ENCODE results near the gene NR1H2. TPM values are rescaled to one million over a fixed set of nuclear protein-coding genes. Genes with fewer than 3 reads are reported as not detected.
A peak's percentile ranks its signal among the peaks of the same experiment; 100 is the strongest.

The NR1H2 gene
- total and polyA plus RNA-seq, 10 of the 15 experiments (the other 5 are each of a cell fraction or from before 2014, with no cell fraction given), result 0.05 to 54.2 (median 35.1) TPM

DNA sequence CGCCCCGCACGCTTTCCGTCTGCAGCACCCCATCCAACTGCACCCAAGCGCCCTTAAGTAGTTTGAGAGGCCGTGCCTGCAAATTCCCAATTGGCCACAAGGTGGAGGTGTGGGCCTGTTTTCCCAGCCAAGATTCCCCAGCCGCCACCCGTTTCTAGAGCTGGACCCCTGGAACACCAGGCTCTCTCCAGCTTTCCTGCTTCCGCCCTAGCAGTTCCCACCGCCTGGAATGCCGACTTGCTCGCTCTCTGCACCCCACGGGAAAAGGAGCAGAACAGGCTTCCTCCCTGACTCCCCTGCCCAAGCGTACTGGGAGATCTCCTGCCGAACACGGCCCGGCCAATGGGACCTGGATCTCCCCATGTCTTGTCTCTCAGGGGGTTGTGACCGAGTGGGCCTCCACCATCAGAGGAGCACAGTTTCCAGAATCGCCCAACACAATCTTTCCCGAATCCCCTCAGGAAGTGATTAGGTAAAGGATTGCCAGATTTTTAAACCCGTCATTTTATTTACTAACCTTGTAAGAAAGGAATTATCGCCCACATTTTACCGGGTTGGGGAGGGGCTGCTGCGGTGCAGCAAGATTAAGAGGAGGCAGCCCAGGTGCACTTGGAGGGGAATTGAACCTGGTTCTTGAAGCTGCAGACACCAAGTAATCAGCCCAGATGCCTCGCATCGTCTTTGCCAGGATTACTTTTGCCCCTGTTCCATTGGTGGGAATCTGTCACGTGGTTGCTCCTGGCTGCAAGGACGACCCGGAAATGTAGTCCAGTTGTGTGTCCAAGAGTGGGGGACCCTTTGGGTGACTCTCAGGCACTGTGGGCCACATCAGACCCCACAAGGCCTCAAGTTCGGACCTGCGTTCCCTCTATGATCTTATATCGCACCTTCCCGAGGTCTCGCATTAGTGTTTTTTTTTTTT, 7.3 kb upstream of the NR1H2 start (continued):
- TF ChIP-seq, protein P1, sequence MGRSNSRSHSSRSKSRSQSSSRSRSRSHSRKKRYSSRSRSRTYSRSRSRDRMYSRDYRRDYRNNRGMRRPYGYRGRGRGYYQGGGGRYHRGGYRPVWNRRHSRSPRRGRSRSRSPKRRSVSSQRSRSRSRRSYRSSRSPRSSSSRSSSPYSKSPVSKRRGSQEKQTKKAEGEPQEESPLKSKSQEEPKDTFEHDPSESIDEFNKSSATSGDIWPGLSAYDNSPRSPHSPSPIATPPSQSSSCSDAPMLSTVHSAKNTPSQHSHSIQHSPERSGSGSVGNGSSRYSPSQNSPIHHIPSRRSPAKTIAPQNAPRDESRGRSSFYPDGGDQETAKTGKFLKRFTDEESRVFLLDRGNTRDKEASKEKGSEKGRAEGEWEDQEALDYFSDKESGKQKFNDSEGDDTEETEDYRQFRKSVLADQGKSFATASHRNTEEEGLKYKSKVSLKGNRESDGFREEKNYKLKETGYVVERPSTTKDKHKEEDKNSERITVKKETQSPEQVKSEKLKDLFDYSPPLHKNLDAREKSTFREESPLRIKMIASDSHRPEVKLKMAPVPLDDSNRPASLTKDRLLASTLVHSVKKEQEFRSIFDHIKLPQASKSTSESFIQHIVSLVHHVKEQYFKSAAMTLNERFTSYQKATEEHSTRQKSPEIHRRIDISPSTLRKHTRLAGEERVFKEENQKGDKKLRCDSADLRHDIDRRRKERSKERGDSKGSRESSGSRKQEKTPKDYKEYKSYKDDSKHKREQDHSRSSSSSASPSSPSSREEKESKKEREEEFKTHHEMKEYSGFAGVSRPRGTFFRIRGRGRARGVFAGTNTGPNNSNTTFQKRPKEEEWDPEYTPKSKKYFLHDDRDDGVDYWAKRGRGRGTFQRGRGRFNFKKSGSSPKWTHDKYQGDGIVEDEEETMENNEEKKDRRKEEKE (IDR thresholded peaks at IDR 0.05), result no peak
- TF ChIP-seq, protein P2, sequence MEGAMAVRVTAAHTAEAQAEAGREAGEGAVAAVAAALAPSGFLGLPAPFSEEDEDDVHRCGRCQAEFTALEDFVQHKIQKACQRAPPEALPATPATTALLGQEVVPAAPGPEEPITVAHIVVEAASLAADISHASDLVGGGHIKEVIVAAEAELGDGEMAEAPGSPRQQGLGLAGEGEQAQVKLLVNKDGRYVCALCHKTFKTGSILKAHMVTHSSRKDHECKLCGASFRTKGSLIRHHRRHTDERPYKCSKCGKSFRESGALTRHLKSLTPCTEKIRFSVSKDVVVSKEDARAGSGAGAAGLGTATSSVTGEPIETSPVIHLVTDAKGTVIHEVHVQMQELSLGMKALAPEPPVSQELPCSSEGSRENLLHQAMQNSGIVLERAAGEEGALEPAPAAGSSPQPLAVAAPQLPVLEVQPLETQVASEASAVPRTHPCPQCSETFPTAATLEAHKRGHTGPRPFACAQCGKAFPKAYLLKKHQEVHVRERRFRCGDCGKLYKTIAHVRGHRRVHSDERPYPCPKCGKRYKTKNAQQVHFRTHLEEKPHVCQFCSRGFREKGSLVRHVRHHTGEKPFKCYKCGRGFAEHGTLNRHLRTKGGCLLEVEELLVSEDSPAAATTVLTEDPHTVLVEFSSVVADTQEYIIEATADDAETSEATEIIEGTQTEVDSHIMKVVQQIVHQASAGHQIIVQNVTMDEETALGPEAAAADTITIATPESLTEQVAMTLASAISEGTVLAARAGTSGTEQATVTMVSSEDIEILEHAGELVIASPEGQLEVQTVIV (IDR thresholded peaks at IDR 0.05; ENCODE audit: borderline replicate concordance, partially characterized antibody), result peak; percentile 28
- TF ChIP-seq RAD51 (IDR thresholded peaks at IDR 0.05), result peak; percentile 98
- TF ChIP-seq STAT3 (IDR thresholded peaks at IDR 0.05; ENCODE audit: low read depth, low read length), result no peak
- 0 out of 2 replicates have a peak, but pooled peaks have one; percentile 58 for TF ChIP-seq RB1 (IDR thresholded peaks at IDR 0.05; ENCODE audit: borderline replicate concordance)
- TF ChIP-seq IRF4 (IDR thresholded peaks at IDR 0.05; ENCODE audit: low read depth, low read length), result no peak
- peak; percentile 85 for TF ChIP-seq SMARCA5 (IDR thresholded peaks at IDR 0.05)
- TF ChIP-seq, protein P3, sequence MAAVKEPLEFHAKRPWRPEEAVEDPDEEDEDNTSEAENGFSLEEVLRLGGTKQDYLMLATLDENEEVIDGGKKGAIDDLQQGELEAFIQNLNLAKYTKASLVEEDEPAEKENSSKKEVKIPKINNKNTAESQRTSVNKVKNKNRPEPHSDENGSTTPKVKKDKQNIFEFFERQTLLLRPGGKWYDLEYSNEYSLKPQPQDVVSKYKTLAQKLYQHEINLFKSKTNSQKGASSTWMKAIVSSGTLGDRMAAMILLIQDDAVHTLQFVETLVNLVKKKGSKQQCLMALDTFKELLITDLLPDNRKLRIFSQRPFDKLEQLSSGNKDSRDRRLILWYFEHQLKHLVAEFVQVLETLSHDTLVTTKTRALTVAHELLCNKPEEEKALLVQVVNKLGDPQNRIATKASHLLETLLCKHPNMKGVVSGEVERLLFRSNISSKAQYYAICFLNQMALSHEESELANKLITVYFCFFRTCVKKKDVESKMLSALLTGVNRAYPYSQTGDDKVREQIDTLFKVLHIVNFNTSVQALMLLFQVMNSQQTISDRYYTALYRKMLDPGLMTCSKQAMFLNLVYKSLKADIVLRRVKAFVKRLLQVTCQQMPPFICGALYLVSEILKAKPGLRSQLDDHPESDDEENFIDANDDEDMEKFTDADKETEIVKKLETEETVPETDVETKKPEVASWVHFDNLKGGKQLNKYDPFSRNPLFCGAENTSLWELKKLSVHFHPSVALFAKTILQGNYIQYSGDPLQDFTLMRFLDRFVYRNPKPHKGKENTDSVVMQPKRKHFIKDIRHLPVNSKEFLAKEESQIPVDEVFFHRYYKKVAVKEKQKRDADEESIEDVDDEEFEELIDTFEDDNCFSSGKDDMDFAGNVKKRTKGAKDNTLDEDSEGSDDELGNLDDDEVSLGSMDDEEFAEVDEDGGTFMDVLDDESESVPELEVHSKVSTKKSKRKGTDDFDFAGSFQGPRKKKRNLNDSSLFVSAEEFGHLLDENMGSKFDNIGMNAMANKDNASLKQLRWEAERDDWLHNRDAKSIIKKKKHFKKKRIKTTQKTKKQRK (IDR thresholded peaks at IDR 0.05; ENCODE audit: low read depth, low read length), result no peak
- TF ChIP-seq, protein P4, sequence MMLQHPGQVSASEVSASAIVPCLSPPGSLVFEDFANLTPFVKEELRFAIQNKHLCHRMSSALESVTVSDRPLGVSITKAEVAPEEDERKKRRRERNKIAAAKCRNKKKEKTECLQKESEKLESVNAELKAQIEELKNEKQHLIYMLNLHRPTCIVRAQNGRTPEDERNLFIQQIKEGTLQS (IDR thresholded peaks at IDR 0.05; ENCODE audit: borderline replicate concordance, extremely low read depth, low read depth, low read length), result 0 out of 2 replicates have a peak, but pooled peaks have one; percentile 46
- no peak for TF ChIP-seq NR2F1 (conservative IDR thresholded peaks at IDR 0.05)
- TF ChIP-seq, protein P5, sequence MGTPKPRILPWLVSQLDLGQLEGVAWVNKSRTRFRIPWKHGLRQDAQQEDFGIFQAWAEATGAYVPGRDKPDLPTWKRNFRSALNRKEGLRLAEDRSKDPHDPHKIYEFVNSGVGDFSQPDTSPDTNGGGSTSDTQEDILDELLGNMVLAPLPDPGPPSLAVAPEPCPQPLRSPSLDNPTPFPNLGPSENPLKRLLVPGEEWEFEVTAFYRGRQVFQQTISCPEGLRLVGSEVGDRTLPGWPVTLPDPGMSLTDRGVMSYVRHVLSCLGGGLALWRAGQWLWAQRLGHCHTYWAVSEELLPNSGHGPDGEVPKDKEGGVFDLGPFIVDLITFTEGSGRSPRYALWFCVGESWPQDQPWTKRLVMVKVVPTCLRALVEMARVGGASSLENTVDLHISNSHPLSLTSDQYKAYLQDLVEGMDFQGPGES (IDR thresholded peaks at IDR 0.05), result no peak
- TF ChIP-seq, protein P6, sequence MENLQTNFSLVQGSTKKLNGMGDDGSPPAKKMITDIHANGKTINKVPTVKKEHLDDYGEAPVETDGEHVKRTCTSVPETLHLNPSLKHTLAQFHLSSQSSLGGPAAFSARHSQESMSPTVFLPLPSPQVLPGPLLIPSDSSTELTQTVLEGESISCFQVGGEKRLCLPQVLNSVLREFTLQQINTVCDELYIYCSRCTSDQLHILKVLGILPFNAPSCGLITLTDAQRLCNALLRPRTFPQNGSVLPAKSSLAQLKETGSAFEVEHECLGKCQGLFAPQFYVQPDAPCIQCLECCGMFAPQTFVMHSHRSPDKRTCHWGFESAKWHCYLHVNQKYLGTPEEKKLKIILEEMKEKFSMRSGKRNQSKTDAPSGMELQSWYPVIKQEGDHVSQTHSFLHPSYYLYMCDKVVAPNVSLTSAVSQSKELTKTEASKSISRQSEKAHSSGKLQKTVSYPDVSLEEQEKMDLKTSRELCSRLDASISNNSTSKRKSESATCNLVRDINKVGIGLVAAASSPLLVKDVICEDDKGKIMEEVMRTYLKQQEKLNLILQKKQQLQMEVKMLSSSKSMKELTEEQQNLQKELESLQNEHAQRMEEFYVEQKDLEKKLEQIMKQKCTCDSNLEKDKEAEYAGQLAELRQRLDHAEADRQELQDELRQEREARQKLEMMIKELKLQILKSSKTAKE (IDR thresholded peaks at IDR 0.05; ENCODE audit: low read depth, poor library complexity, severe bottlenecking), result peak; percentile 28

Data from GM12878 (cell line).